ENCODE results near the gene AGPAT4.

AGPAT4 gene

DNA sequence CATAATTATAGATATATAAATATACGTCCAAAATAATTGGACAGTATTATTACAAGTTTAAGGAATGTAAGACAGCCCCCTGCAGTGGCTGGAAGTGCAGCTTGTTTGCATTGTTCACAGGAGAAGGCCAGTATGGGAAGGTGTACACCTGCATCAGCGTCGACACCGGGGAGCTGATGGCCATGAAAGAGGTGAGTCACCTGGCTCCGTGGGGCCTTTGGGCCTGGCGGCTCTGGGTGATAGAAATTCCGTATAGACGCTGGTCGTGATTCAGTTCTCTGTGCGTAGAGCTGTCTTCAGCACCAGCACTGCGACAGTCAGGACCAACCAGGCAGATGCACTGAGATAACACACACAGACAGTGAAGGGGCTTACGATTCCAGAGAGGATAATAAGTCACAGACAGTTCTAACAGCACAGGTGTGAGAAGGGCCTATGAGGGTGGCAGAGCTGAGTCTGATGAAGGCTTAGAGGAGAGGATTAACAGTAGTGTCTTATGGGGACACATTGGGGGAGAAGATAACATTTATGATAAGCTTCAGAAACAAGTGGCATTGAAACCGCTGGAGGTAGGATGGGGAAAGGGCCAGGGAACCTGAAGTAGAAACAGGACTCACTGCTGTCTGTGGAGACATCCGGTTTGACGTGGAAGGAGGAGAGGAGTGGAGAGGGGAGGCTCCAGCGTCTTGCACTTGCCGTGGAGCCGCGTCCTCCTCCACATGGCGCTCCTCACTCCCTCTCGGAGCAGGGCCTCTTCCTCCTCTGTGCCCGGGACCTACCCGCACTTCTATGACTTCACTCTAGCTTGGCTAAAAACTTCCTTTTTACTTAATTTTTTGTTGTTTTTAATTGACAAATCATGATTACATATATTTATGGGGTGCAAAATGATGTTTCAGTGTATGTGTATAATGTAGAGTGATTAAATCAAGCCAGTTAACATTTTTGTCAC is 165.8 kb downstream of the AGPAT4 start:
- DNase-seq = no peak

DNA sequence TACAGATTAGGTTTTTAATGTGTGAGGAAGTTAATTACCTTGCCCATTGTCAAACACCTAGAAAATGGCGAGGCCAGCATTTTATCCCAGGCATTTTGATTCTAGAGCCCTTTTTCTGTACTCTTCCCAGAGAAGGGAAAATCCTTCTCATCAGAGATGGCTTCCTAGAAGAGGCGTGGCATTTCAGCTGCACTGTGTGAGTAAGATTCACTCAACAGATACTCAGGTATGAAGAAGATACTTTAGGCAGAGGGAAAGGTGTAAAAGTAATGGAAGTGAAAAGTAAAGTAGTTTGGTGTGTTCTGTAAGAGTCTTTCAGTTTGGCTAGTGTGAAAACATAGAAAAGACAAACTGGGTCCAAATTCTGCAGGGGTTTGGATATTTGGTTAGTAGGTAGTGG is 168.5 kb downstream of the AGPAT4 start:
- no peak for DNase-seq

DNA sequence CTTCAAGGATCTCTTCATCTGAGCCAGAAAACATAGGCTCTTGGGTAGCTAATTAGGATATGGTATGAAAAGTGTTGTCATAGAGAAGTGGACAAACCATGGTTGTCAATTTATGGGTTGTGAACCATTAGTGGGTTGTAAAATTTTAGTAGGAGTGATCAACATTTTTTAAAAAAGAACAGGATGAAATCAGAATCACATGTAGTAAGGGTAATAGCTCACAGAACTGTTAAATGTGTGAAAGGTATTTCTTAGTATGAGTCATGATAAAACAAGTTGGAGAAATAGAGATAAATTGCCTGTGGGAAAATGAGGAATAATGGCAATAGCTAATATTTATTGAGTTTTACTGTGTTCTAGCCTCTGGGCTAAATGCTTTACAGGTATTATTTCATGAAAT is 168.9 kb downstream of the AGPAT4 start:
- no peak for DNase-seq

DNA sequence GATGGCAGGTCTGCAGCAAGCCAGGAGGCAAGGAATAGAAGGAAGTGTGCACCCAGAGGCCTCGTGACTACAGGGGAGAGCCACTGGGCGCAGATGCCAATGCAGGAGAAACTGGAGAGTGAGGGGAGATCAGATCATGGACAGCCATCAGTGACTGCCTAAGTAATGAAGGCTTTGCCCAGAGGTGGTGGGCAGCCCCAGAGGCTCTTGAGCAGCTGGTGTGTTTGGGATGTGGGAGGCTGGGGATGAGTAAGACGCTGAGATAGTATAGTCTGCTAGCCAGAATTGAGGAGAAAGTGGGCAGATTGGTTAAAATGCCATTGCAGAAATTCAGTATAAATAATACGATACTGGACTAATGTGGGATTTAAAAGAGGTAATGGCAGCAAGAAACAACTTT is 170.4 kb downstream of the AGPAT4 start:
- no peak for DNase-seq

DNA sequence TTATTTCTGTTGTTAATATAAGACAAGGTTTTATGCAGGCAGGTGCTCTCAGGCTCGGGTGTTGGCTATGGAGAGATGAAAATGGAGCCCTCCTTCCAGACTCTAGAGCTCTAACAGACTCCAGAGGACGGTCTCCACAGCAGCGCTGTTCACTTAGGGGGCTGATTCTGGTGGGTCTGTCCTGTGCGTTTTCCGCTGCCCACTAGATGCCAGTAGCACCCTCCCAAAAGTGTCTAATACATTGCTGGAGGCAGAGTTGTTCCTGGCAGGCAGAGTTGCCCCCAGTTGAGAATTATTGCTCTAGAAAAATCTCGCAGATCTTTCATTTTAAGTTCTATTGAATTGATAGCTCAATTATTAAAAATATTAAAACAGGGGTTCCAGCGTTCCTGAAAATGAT is 172.3 kb downstream of the AGPAT4 start:
- DNase-seq = peak; percentile 36

DNA sequence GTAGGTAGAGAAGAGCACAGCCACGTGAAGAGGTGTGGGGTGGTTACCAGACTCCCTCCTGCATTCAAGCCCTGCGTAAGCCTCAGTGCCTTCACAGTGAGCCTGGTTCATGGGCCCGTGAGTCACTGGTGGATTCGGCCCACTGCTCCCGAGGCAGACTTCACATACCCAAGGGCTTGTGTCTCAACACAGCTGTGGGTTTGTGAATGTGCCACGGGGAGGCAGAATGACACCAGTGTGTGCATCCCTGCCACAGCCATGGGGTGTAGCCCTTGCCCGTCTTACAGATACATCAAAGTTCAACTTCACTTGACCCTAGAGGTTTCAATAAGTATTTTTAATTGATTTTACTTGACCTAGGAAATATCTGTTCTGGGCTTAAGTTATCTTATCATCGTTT is 173.8 kb downstream of the AGPAT4 start:
- DNase-seq = no peak

DNA sequence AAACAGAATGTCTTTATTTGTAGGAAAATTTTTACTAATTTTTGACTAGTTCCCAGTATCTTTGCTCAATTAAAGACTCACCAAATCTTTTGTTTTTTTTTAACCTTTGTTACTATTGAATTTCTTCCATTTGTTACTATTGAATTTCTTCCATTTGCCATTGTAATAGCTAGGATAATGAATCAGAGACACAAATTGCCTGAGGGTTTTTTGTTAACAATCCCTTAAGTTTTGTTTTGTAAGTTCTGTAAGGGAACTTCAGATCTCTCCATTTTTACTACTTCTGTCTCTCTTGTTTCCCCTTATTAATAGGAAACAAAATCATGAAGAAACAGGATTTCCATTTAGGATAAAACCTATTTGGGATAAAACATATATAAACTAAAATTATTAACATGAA is 177.9 kb downstream of the AGPAT4 start:
- DNase-seq = no peak

DNA sequence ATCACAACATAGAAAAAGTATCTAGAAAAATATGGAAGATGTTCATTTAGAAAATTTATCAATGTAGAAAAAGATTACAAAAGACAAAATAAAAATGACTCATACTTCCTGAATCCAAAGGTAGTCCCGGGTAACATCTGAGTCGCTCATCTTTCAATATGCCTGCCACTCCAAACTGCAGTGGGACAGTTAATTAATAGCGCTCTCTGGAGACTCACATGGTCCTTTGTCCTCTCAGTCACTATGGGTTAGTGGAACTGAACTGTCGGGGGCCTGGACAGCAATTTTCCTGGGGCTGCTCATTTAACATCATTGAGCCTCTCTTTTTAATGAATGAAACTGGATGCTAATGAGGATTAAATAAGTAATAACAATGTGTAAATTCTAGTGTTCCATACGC is 178.9 kb downstream of the AGPAT4 start:
- peak; percentile 52 for DNase-seq

DNA sequence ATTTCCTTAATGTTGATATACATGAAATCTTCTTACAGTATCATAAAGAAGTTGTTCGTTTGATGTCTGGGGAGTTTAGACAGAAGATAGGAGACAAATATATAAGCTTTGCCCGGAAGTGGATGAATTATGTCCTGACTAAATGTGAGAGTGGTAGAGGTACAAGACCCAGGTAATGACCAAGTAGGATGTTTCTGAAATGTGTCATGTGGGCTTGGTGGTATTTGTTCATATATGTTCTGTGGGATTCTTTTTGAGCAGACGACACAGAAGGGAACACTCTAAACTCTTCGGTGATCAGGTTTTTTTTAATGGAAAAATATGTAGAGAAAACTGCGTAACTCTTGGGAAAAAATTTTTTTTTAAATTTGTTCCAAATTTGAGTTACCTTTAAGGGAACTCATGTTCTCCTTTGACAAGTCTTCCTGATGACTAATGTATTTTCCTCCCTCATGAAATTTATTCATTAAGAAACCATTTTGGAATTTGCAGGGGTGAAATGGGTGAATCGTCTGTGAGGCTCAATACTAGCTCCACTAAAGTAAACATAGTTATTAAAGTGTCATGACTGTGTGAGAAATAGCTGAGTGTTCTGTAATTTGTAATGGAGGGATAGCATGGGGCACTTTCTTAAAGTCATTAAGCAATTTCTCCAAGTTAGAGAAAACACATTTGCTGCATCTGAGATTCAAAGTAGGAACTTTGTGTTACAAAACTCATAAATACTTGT is 181.7 kb downstream of the AGPAT4 start:
- DNase-seq = no peak

DNA sequence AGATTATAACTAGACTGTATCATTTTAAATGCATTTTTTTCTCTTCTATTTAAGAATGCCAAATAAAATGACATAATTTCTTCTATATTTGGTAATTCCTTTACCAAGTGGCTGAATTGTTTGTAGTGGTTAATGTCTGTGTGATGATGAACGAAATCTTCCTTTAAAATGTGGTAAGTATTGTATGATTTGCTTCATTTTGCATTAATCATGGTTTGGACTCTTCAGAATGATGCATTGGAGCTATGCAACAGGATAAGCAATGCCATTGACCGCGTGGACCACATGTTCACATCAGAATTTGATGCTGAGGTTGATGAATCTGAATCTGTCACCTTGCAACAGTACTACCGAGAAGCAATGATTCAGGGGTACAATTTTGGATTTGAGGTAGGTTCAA is 182.7 kb downstream of the AGPAT4 start:
- DNase-seq = no peak

DNA sequence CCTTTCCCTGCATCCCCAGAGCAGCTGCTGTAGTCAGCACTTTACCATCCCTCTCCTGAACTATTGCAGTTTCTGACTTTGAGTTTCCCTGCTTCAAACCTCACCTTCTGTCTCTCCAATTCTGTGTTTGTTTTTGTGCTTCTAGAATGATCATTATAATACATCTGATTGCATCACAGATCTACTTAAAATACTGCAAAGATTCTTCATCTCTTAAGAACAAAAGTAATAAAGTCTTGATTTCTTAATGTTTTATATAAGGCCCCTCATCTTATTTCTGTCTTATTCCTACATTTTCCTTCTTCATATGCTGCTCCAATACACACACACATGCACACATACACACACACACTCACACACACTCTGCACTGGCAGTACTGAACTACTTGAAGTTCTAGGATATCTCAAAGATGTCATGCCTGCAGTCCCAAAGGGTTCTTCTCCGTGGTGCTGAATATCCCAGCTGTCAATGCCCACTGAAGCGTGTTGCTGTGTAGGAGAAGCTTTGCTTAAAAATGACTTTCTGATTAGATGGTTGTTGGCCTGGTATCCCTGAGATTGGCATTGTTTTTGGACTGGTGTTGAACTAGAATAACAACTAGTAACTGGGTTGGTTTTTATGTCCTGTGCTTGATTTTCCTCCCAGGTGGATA is 185.1 kb downstream of the AGPAT4 start:
- DNase-seq = peak; percentile 29

DNA sequence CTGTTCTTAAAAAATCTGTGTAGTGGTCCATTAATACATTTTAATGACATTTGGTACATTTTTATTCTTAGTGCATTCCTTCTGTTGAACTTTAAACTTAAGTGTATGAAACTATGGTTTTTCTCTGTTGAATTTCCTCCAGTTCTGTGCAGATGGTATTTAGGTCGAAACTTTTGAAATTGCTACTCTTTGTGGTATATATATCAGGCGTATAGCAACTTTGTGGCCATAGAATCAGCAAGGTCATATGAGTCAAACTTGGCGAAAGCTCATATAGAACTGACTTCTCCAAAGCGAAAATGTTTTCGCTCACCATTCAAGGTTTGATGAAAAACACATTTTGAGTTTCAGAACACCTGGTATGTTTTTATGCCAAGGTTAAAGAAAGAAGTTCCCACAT is 188.6 kb downstream of the AGPAT4 start:
- DNase-seq = no peak

DNA sequence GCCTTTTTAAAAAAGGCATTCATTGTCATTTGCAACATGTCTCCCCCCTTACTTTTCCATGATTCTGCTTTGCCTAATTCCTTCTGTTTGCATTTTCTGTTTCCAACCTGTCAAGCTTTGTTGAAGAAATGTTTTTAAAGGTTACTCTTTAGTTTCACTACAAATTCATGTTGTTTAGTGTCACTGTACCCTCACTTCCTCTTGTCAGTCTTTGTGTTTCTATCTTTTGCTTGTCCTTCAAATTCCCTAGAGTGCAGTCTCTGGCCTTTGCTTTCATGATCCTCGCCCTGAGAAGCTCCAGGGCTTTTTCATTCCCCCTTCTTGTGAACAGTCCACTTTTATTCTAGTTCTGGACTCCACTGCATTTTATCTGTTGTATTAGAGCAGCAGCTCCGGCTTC is 191.6 kb downstream of the AGPAT4 start:
- DNase-seq = no peak

DNA sequence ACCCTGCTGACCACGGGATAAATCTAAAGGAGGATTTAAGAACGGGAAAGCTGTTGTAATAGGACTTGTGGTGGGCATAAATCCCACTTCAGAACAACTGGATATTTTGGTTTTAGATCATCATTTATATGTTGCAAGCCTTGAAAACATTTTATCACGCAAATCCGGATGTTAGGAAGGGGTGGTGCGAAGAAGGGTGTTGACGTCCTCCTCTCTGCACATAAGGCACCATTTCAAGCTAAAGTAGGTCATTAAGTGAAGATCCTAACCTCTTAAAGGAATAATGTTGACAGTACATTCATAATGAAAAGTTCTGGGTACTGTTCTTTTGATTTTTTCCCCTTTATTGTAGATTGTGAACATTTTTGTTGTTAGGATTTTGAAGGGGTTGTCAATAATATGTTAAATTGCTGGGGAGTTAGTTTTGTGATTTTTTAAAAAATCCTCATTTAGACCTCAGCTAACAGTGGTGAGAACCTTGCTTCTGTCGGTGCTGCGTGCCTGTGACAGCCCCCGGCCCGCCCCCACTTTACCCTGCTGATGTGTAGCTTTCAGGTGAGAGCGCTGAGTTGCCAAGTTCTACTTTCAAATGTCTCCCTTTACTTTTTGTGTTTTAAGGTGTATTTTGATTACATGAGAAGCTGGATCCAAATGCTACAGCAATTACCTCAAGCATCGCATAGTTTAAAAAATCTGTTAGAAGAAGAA is 193.4 kb downstream of the AGPAT4 start:
- DNase-seq = no peak
